GM12878 (cell line): ENCODE data around the gene AXIN1.

ENCODE experiments used
- CBX5 ChIP-seq: sonication (generic); IDR thresholded peaks from 2 replicates; pipeline ENCODE4 v1.6.1; 2016; ENCODE audit warnings: low read depth, moderate library complexity, mild to moderate bottlenecking, inconsistent platforms
- ESRRA ChIP-seq: IDR thresholded peaks from 2 replicates; pipeline ENCODE4 v1.6.1; 2012; ENCODE audit warnings: mild to moderate bottlenecking, low read length, improper control_type of control experiment
- FOS ChIP-seq: IDR thresholded peaks from 3 replicates; pipeline ENCODE4 v1.6.1; 2011; ENCODE audit warnings: borderline replicate concordance; ENCODE audit not compliant: insufficient read length; ENCODE audit errors: extremely low read depth
- KDM1A ChIP-seq: fragments of 200-600 bp; sonication (generic); IDR thresholded peaks from 2 replicates; pipeline ENCODE4 v1.6.1; 2016; ENCODE audit warnings: borderline replicate concordance
- MAX ChIP-seq: IDR thresholded peaks from 2 replicates; pipeline ENCODE4 v1.6.1; 2012; ENCODE audit warnings: low read depth, low read length, improper control_type of control experiment
- PBX3 ChIP-seq: IDR thresholded peaks from 2 replicates; pipeline ENCODE4 v1.6.1; 2011; ENCODE audit warnings: mild to moderate bottlenecking, low read depth, low read length, moderate library complexity; ENCODE audit not compliant: insufficient replicate concordance
- SMAD1 ChIP-seq: fragments of 450-650 bp; IDR thresholded peaks from 2 replicates; pipeline ENCODE4 v1.6.1; 2018; ENCODE audit warnings: mild to moderate bottlenecking, low read depth; ENCODE audit not compliant: partially characterized antibody
- TF ChIP-seq, protein P1 (sequence below), 3 experiments: IDR thresholded peaks in 2 of 3; conservative IDR thresholded peaks in 1 of 3; 2 replicates each; pipeline ENCODE4 v1.5.1; 2011; ENCODE audit warnings: low read depth in 3 of 3, low read length in 3 of 3, mild to moderate bottlenecking in 3 of 3, control low read depth in 2 of 3, moderate library complexity in 2 of 3, inconsistent platforms in 1 of 3, mixed read lengths in 1 of 3; ENCODE audit not compliant: control insufficient read depth in 2 of 3, insufficient read depth in 1 of 3; ENCODE audit errors: extremely low read depth in 1 of 3
- TF ChIP-seq, protein P2 (sequence below): IDR thresholded peaks from 2 replicates; pipeline ENCODE4 v1.6.1; 2012; ENCODE audit warnings: low read depth, low read length, improper control_type of control experiment
- TF ChIP-seq, protein P3 (sequence below): fragments of 450-650 bp; IDR thresholded peaks from 2 replicates; pipeline ENCODE4 v1.6.1; 2017; ENCODE audit warnings: mild to moderate bottlenecking
- TF ChIP-seq, protein P4 (sequence below): IDR thresholded peaks from 2 replicates; pipeline ENCODE4 v1.6.1; 2011; ENCODE audit warnings: borderline replicate concordance, low read depth, mild to moderate bottlenecking, moderate library complexity, low read length; ENCODE audit not compliant: insufficient read depth, poor library complexity, severe bottlenecking
- TF ChIP-seq, protein P5 (sequence below): fragments of 450-650 bp; IDR thresholded peaks from 2 replicates; pipeline ENCODE4 v1.6.1; 2017; ENCODE audit warnings: mild to moderate bottlenecking, moderate library complexity

- TF ChIP-seq MAX (no peak), FOS (no peak), PBX3 (no peak), SMAD1 (no peak), CBX5 (no peak), KDM1A (no peak), ESRRA (no peak)
- TF ChIP-seq, protein P1, sequence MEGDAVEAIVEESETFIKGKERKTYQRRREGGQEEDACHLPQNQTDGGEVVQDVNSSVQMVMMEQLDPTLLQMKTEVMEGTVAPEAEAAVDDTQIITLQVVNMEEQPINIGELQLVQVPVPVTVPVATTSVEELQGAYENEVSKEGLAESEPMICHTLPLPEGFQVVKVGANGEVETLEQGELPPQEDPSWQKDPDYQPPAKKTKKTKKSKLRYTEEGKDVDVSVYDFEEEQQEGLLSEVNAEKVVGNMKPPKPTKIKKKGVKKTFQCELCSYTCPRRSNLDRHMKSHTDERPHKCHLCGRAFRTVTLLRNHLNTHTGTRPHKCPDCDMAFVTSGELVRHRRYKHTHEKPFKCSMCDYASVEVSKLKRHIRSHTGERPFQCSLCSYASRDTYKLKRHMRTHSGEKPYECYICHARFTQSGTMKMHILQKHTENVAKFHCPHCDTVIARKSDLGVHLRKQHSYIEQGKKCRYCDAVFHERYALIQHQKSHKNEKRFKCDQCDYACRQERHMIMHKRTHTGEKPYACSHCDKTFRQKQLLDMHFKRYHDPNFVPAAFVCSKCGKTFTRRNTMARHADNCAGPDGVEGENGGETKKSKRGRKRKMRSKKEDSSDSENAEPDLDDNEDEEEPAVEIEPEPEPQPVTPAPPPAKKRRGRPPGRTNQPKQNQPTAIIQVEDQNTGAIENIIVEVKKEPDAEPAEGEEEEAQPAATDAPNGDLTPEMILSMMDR (IDR thresholded peaks at IDR 0.05 in 2 of 3, conservative IDR thresholded peaks at IDR 0.05 in 1 of 3; ENCODE audit: control insufficient read depth in 2 of 3, extremely low read depth in 1 of 3, insufficient read depth in 1 of 3, low read depth in 3 of 3, low read length in 3 of 3), result no peak
- TF ChIP-seq, protein P2, sequence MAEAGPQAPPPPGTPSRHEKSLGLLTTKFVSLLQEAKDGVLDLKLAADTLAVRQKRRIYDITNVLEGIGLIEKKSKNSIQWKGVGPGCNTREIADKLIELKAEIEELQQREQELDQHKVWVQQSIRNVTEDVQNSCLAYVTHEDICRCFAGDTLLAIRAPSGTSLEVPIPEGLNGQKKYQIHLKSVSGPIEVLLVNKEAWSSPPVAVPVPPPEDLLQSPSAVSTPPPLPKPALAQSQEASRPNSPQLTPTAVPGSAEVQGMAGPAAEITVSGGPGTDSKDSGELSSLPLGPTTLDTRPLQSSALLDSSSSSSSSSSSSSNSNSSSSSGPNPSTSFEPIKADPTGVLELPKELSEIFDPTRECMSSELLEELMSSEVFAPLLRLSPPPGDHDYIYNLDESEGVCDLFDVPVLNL, result no peak
- TF ChIP-seq, protein P3, sequence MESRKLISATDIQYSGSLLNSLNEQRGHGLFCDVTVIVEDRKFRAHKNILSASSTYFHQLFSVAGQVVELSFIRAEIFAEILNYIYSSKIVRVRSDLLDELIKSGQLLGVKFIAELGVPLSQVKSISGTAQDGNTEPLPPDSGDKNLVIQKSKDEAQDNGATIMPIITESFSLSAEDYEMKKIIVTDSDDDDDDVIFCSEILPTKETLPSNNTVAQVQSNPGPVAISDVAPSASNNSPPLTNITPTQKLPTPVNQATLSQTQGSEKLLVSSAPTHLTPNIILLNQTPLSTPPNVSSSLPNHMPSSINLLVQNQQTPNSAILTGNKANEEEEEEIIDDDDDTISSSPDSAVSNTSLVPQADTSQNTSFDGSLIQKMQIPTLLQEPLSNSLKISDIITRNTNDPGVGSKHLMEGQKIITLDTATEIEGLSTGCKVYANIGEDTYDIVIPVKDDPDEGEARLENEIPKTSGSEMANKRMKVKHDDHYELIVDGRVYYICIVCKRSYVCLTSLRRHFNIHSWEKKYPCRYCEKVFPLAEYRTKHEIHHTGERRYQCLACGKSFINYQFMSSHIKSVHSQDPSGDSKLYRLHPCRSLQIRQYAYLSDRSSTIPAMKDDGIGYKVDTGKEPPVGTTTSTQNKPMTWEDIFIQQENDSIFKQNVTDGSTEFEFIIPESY, result no peak
- TF ChIP-seq, protein P4, sequence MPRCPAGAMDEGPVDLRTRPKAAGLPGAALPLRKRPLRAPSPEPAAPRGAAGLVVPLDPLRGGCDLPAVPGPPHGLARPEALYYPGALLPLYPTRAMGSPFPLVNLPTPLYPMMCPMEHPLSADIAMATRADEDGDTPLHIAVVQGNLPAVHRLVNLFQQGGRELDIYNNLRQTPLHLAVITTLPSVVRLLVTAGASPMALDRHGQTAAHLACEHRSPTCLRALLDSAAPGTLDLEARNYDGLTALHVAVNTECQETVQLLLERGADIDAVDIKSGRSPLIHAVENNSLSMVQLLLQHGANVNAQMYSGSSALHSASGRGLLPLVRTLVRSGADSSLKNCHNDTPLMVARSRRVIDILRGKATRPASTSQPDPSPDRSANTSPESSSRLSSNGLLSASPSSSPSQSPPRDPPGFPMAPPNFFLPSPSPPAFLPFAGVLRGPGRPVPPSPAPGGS, result no peak
- TF ChIP-seq, protein P5, sequence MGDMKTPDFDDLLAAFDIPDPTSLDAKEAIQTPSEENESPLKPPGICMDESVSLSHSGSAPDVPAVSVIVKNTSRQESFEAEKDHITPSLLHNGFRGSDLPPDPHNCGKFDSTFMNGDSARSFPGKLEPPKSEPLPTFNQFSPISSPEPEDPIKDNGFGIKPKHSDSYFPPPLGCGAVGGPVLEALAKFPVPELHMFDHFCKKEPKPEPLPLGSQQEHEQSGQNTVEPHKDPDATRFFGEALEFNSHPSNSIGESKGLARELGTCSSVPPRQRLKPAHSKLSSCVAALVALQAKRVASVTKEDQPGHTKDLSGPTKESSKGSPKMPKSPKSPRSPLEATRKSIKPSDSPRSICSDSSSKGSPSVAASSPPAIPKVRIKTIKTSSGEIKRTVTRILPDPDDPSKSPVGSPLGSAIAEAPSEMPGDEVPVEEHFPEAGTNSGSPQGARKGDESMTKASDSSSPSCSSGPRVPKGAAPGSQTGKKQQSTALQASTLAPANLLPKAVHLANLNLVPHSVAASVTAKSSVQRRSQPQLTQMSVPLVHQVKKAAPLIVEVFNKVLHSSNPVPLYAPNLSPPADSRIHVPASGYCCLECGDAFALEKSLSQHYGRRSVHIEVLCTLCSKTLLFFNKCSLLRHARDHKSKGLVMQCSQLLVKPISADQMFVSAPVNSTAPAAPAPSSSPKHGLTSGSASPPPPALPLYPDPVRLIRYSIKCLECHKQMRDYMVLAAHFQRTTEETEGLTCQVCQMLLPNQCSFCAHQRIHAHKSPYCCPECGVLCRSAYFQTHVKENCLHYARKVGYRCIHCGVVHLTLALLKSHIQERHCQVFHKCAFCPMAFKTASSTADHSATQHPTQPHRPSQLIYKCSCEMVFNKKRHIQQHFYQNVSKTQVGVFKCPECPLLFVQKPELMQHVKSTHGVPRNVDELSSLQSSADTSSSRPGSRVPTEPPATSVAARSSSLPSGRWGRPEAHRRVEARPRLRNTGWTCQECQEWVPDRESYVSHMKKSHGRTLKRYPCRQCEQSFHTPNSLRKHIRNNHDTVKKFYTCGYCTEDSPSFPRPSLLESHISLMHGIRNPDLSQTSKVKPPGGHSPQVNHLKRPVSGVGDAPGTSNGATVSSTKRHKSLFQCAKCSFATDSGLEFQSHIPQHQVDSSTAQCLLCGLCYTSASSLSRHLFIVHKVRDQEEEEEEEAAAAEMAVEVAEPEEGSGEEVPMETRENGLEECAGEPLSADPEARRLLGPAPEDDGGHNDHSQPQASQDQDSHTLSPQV, result no peak
Measured at GRCh38 chr16:283033-283805, 69.3 kb downstream of the AXIN1 start, which contains the start of gene PDIA2.
